Stomach (tissue), 9 donors: ENCODE data around the gene EHD1. TPM values are rescaled to one million over a fixed set of nuclear protein-coding genes. Genes with fewer than 3 reads are reported as not detected.

Experiments used
- DNase-seq, 2 donors: peaks; one replicate each; pipeline versions ENCODE4 v3.0.0 to v3.0.0-alpha.2; 2013 to 2019
- H3K27ac ChIP-seq, 5 donors: fragments of 200-600 bp in 4 of 5; sonication (generic) in 4 of 5; one replicate each; pipeline ENCODE4 v1.5.1; 2013 to 2019; ENCODE audit warnings: mild to moderate bottlenecking in 1 of 5, moderate library complexity in 1 of 5
- H3K27me3 ChIP-seq, 3 donors: fragments of 200-600 bp; sonication (generic); one replicate each; pipeline ENCODE4 v1.5.1; 2017 to 2019; ENCODE audit warnings: mixed run types in 1 of 3
- H3K36me3 ChIP-seq, 4 donors: fragments of 200-600 bp; sonication (generic); 1 replicate in 3 of 4; 2 replicates in 1 of 4; pipeline ENCODE4 v1.5.1; 2016 to 2019
- H3K4me1 ChIP-seq, 4 donors: fragments of 200-600 bp; sonication (generic); one replicate each; pipeline ENCODE4 v1.5.1; 2016 to 2019
- H3K4me3 ChIP-seq, 4 donors: fragments of 200-600 bp; sonication (generic) in 3 of 4; one replicate each; pipeline ENCODE4 v1.5.1; 2016 to 2019; ENCODE audit warnings: mild to moderate bottlenecking in 1 of 4
- H3K9me3 ChIP-seq, 4 donors: fragments of 200-600 bp; sonication (generic); one replicate each; pipeline ENCODE4 v1.5.1; 2016 to 2019
- CTCF ChIP-seq, 7 experiments: fragments of 450-650 bp in 4 of 7; fragments of 200-600 bp in 3 of 7; sonication (generic) in 3 of 7; IDR thresholded peaks; one replicate each; pipeline ENCODE4 v1.5.1; 2016 to 2019; ENCODE audit warnings: antibody characterized with exemption in 7 of 7, control low read depth in 2 of 7, mild to moderate bottlenecking in 1 of 7
- EP300 ChIP-seq: sonication (generic); formaldehyde crosslinking; IDR thresholded peaks from one replicate; pipeline ENCODE4 v1.6.1; 2017; ENCODE audit warnings: antibody characterized with exemption
- POLR2A ChIP-seq, 4 donors: fragments of 450-650 bp; IDR thresholded peaks; one replicate each; pipeline ENCODE4 v1.6.1; 2016; ENCODE audit warnings: antibody characterized with exemption in 4 of 4, control low read depth in 2 of 4, mild to moderate bottlenecking in 1 of 4, moderate library complexity in 1 of 4
- POLR2AphosphoS5 ChIP-seq, 3 donors: sonication (generic); formaldehyde crosslinking; IDR thresholded peaks; one replicate each; pipeline ENCODE4 v1.6.1; 2016; ENCODE audit warnings: antibody characterized with exemption in 3 of 3
- whole genome bisulfite sequencing, 5 donors: extraction: QIAGEN DNeasy Blood & Tissue Kit in 3 of 5; methylation state at CpG; one replicate each; pipeline versions ENCODE4 v1.1.5 to v1.1.7; 2013 to 2018; 5-methylcytosine and 5-hydroxymethylcytosine counted together
- intact Hi-C: fragments of 100-400 bp; cut with DNase I; formaldehyde crosslinking; loops from one replicate; pipeline ENCODE4 v1.15.1; 2023; ENCODE audit warnings: low total_unique reads
- polyA plus RNA-seq, 3 donors: library from polyadenylated mRNA; stranded (reverse); fragments of 200-250 nt; gene quantifications; one replicate each; pipeline ENCODE4 v1.2.3, GENCODE V29; 2013
- total RNA-seq, 5 donors: library from RNA; depleted of rRNA; stranded (reverse); fragments of >200 nt; gene quantifications; one replicate each; pipeline versions ENCODE4 v1.1.0 to v1.2.3, GENCODE V29; 2014 to 2016
- donor health status: healthy with polysubstance abuse.
- donor health status: Bipolar disorder and iron deficiency.
- donor health status: healthy.

Gene EHD1
- total and polyA plus RNA-seq, 8 donors, result 17.9 to 160 (median 37.5) TPM

GRCh38 chr11:64914123-64914522, 35.7 kb upstream of the EHD1 start:
- Histone ChIP-seq H3K27me3 (no peaks in the 10 kb centered on the region), H3K4me1 (peaks cover 25 to 37% (median 36%) of the 10 kb centered on the region in 4 donors), H3K36me3 (peaks cover 50 to 58% (median 56%) of the 10 kb centered on the region in 4 donors), H3K4me3 (no peak overlapping the region), H3K9me3 (no peaks in the 10 kb centered on the region), H3K27ac (no peak overlapping the region)
- 92 to 100% (median 97%) methylated on average over 3 to 17 of the region's 17 CpGs for WGBS, 5 donors
- intact Hi-C loops, result loop anchor here (10.0 kb wide), 1 partner anchor 81 kb away; the partner anchor contains the start of gene BATF2
- no peak for TF ChIP-seq CTCF (IDR thresholded peaks at IDR 0.05)
- no peak for TF ChIP-seq POLR2AphosphoS5 (IDR thresholded peaks at IDR 0.05)
- no peak for TF ChIP-seq POLR2A (IDR thresholded peaks at IDR 0.05)
- no peak for TF ChIP-seq EP300
- DNase-seq, result no peak

- TF ChIP-seq EP300, result no peak
- TF ChIP-seq POLR2AphosphoS5 (IDR thresholded peaks at IDR 0.05), result no peak
- no peak for TF ChIP-seq CTCF (IDR thresholded peaks at IDR 0.05)
- TF ChIP-seq POLR2A (IDR thresholded peaks at IDR 0.05), result no peak
- DNase-seq, result no peak
- H3K27me3 ChIP-seq, result no peaks in the 10 kb centered on the region
- H3K4me1 ChIP-seq, result peaks cover 19 to 31% (median 28%) of the 10 kb centered on the region in 4 donors
- H3K4me3 ChIP-seq, result no peak overlapping the region
- H3K27ac ChIP-seq, result no peak overlapping the region
- H3K36me3 ChIP-seq, result peaks cover 57 to 66% (median 64%) of the 10 kb centered on the region in 4 donors
- intact Hi-C loops, result loop anchor here (10.0 kb wide), 1 partner anchor 82 kb away; the partner anchor contains the start of gene BATF2
- 86 to 93% (median 91%) methylated on average over 11 to 18 of the region's 18 CpGs for WGBS, 5 donors
- H3K9me3 ChIP-seq, result no peaks in the 10 kb centered on the region
Measured at GRCh38 chr11:64913171-64913727, 34.8 kb upstream of the EHD1 start.

GRCh38 chr11:64911689-64912088, 33.3 kb upstream of the EHD1 start:
- Histone ChIP-seq H3K27ac (no peak overlapping the region), H3K9me3 (no peaks in the 10 kb centered on the region), H3K4me3 (no peak overlapping the region), H3K36me3 (peaks cover 69 to 82% (median 80%) of the 10 kb centered on the region in 4 donors), H3K4me1 (peaks cover 14 to 22% (median 20%) of the 10 kb centered on the region in 4 donors), H3K27me3 (no peaks in the 10 kb centered on the region)
- intact Hi-C loops, result loop anchor here (10.0 kb wide), 1 partner anchor 83 kb away; the partner anchor contains the start of gene BATF2
- DNase-seq, result no peak
- WGBS, 5 donors, result 85 to 96% (median 90%) methylated on average over 3 to 9 of the region's 9 CpGs
- no peak for TF ChIP-seq POLR2A (IDR thresholded peaks at IDR 0.05)
- no peak for TF ChIP-seq EP300
- no peak for TF ChIP-seq CTCF (IDR thresholded peaks at IDR 0.05)
- TF ChIP-seq POLR2AphosphoS5 (IDR thresholded peaks at IDR 0.05), result no peak

- H3K27me3 ChIP-seq, result no peaks in the 10 kb centered on the region
- no peak overlapping the region for H3K27ac ChIP-seq
- H3K36me3 ChIP-seq, result peaks cover 74 to 87% (median 86%) of the 10 kb centered on the region in 4 donors
- no peak for DNase-seq
- H3K9me3 ChIP-seq, result no peaks in the 10 kb centered on the region
- intact Hi-C loops, result loop anchor here (10.0 kb wide), 1 partner anchor 84 kb away; the partner anchor contains the start of gene BATF2
- H3K4me1 ChIP-seq, result peaks cover 11 to 18% (median 15%) of the 10 kb centered on the region in 4 donors
- 75 to 90% (median 86%) methylated on average over 5 to 7 of the region's 7 CpGs for WGBS, 5 donors
- TF ChIP-seq EP300 (no peak), POLR2AphosphoS5 (IDR thresholded peaks at IDR 0.05) (no peak), POLR2A (IDR thresholded peaks at IDR 0.05) (no peak), CTCF (IDR thresholded peaks at IDR 0.05) (no peak)
- H3K4me3 ChIP-seq, result no peak overlapping the region
Measured at GRCh38 chr11:64911142-64911541, 32.7 kb upstream of the EHD1 start.
